ENCODE results near the gene TERT.

Gene TERT

GRCh38 chr5:1259806-1260480 is 34.9 kb downstream of the TERT start:
- DNase-seq (ENCODE audit: low spot score): no peak

GRCh38 chr5:1257841-1258240 is 37.0 kb downstream of the TERT start:
- DNase-seq (ENCODE audit: low spot score): no peak

- no peak for DNase-seq (ENCODE audit: low spot score)
These were observed 37.5 kb downstream of the TERT start for GRCh38 chr5:1257363-1257762.

- DNase-seq (ENCODE audit: low spot score): no peak
These were observed 38.1 kb downstream of the TERT start for GRCh38 chr5:1256776-1257175.

- peak; percentile 43 for DNase-seq (ENCODE audit: low spot score)
These were observed 39.7 kb downstream of the TERT start for GRCh38 chr5:1255081-1255561.

- DNase-seq (ENCODE audit: low spot score): no peak
These were observed 40.7 kb downstream of the TERT start for GRCh38 chr5:1254196-1254595.

- no peak for DNase-seq (ENCODE audit: low spot score)
These were observed 41.3 kb downstream of the TERT start for GRCh38 chr5:1253456-1254105.

GRCh38 chr5:1252681-1253080 is 42.2 kb downstream of the TERT start:
- no peak for DNase-seq (ENCODE audit: low spot score)

- no peak for DNase-seq (ENCODE audit: low spot score)
These were observed 42.9 kb downstream of the TERT start for GRCh38 chr5:1251678-1252580.

- DNase-seq (ENCODE audit: low spot score): no peak
These were observed 45.2 kb downstream of the TERT start for GRCh38 chr5:1249366-1250280.

GRCh38 chr5:1247811-1248210 is 47.1 kb downstream of the TERT start:
- DNase-seq (ENCODE audit: low spot score): no peak

GRCh38 chr5:1246711-1247431 is 48.0 kb downstream of the TERT start:
- no peak for DNase-seq (ENCODE audit: low spot score)

- no peak for DNase-seq (ENCODE audit: low spot score)
These were observed 48.8 kb downstream of the TERT start for GRCh38 chr5:1245905-1246576.

GRCh38 chr5:1244976-1245375 is 49.9 kb downstream of the TERT start:
- no peak for DNase-seq (ENCODE audit: low spot score)

GRCh38 chr5:1244255-1244654 is 50.6 kb downstream of the TERT start:
- no peak for DNase-seq (ENCODE audit: low spot score)

GRCh38 chr5:1243487-1244130 is 51.3 kb downstream of the TERT start:
- DNase-seq (ENCODE audit: low spot score): no peak

GRCh38 chr5:1242733-1243486 is 52.0 kb downstream of the TERT start:
- no peak for DNase-seq (ENCODE audit: low spot score)

GRCh38 chr5:1241509-1242080 is 53.3 kb downstream of the TERT start:
- DNase-seq (ENCODE audit: low spot score): no peak

Data from CD4-positive, alpha-beta T cell treated with Interleukin-15 for 4 hours (primary cell).